Measurements from ENCODE around the gene DCUN1D2.
"Not testable (repeated sequence)": the region's sequence is repeated elsewhere in the genome, so short reads cannot be mapped to it uniquely, and the experiment has no call there.

Gene DCUN1D2

DNA sequence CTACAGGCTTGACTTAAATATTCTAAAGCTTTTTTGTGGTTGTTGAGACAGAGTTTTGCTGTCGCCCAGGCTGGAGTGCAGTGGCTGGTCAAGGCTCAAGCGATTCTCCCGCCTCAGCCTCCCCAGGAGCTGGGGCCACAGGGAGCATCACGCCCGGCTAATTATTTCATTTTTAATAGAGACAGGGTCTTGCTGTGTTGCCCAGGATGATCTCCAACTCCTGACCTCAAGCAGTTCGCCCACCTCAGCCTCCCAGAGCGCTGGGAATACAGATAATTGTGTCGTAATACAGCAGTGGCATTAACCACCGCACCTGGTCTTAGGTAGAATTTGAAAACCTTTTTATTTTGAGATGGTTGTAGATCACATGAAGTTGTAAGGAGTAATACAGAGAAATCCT lies 1.5 kb upstream of the DCUN1D2 start:
- DNase-seq (ENCODE audit: low read depth in 2 of 3, low spot score in 1 of 3), result no peak

DNA sequence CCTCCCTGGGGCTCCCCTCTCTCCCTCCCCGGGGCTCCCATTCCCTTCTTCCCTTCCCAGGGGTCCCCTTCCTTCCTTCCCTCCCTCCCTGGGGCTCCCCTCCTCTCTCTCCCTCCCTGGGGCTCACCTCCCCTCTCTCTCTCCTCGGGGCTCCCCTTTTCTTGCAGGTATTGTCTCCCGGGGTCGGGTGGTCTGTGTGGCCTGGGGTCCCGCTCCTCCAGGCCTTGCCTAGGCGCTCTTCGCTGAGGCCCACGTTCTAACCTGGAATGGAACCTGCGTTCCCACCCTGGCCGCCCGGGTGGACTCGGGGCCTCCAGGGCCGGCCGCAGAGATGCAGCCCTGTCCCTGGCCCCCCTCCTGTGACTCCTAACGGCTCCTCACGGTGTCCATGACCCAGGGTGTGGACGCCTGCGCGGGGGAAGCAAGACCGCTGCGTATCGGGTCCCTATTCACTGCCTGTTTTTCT lies 940 bp upstream of the DCUN1D2 start:
- no peak for DNase-seq (ENCODE audit: low read depth in 2 of 3, low spot score in 1 of 3)

DNA sequence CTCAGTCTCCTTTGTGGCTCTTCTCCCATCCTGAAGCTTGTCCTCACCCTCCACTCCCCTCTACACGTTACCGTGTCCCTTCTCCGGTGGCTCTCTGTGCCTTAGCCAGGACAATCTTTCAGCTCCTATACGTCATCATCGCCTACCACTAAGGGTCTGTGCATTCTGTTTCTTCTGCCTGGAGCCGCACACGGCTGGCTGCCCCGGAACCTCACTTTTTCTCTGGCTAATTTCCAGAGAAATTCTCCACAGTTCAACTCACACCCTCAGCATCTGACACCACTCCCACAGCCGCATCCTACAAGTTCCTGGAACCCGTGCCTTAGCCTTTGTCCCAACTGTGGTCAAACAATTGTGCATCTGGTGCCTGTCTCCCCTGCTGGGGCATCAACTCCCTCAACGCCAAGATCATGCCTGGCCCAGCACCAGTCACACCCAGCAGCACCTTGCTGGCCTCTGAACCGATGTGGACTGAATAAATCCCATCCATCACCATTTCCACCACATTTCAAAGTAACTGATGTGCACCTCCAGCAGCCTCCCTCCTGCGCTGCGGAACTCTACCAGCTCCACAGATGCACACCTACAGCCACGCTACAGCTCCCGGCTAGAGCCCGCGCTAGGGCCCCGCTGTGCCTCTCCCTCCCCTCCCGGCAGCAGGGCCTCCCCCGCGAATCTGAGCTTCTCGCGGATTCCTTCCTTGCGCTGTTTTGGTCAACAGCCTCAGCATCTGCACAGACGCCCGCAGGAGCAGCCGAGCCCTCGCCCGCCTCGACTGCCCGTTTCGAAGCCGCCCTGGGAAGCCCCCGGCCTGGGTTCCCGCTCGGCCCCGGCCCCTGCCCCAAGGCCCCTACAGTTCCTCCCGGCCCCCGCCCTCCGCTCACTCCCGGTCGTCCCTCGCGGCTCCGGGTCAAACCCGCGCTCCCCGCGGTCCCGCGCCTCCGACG lies 689 bp downstream of the DCUN1D2 start:
- DNase-seq (ENCODE audit: low read depth in 2 of 3, low spot score in 1 of 3), result peak in 2 of 3 donors; percentile 21 to 26

- no peak for DNase-seq (ENCODE audit: low read depth in 2 of 3, low spot score in 1 of 3)
Measured at GRCh38 chr13:113489171-113489548, 1.4 kb downstream of the DCUN1D2 start.

DNA sequence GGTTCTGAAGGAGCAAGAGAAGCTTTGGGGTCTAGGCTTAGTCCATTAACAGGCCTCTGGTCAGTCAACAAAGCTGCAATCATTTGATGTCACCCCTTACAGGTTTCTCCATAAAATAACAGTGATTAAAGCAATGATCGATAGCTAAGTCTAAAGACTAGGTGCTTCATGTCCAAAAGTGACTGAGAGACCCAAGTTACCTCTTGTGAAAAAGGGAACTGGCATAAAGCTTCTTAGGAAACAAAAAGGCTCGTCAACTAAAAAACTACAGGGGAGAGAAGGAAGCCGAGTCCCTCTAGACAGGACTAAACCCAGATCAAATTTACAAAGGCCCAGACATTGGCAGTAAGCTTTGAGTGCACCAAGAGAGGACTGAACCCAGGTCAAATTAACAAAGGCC lies 2.2 kb downstream of the DCUN1D2 start:
- no peak for DNase-seq (ENCODE audit: low read depth in 2 of 3, low spot score in 1 of 3)

- no peak for DNase-seq (ENCODE audit: low read depth in 2 of 3, low spot score in 1 of 3)
Measured at GRCh38 chr13:113486698-113487097, 3.8 kb downstream of the DCUN1D2 start.

GRCh38 chr13:113485545-113485944 lies 5.0 kb downstream of the DCUN1D2 start:
- no peak for DNase-seq (ENCODE audit: low read depth in 2 of 3, low spot score in 1 of 3)

DNA sequence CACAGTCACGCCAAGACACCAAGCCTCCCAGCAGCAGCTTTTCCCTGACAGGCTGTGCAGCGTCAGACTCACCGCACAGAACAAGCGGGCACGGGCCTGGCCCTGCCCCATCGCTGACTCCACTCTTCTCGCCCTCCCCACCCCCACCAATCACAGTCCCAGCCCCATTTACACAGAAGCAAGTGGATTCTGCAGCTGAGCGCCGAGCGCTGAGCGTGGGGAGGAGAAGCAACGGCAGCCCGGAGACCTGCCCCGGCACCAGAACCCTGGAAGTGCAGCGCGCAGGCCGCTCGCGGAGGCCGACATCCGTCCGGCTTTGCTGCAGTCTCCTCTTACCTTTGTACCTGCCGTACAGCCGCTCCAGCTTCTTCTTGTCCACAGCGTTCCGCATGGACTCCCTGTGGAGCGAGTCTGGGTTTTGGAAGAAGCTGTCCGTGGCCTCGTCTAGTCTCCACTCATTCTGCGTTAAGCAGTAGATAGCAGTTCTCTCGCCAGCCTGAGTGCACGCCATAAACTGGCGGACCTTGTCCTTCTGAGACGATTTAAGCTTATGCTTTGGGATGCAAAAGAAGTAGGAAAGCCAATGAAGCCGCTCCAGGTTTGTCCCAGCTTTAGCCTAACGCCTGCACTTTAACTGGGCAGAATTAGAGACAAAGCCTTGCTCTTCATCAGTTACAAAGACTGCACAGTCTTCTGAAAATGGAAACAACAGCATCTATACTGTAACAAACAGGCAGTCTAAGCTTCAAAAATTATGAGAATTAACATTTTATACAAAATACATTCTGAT lies 6.8 kb downstream of the DCUN1D2 start:
- DNase-seq (ENCODE audit: low read depth in 2 of 3, low spot score in 1 of 3), result no peak

DNA sequence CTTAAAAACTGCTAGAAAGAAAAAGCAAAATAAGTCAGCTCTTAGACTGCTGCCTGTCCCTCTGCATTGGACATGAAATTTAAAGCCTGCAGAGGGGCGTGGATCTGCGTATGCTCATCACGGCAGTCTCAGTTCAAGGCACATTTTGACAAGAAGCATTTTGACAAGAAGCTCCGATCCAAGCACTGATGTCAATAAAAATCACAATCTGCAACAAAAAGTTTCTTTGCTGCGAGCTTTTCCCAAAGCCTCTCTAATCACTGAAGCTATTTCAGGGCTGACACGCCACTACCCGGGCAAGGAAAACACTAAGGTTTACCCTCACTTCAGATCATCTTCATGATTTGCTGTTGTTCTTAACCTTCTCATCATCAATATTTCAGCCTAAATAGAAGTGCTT lies 7.4 kb downstream of the DCUN1D2 start:
- no peak for DNase-seq (ENCODE audit: low read depth in 2 of 3, low spot score in 1 of 3)

DNA sequence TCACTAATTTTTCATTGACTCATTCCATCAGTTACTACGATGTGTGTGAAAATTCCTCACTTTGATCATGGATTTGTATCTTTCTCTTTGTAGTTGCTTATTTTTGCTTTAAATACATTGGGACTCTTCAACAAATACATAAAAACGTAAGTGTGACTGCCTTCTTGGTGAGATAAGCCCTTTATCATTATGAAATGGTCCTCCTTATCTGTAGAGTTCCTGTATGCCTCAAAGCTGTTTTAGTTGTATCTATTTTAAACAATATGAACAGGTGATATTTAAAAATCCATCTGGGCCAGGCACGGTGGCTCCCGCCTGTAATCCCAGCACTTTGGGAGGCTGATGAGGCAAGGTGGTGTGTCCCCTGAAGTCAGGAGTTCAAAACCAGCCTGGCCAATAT lies 11.3 kb downstream of the DCUN1D2 start:
- DNase-seq (ENCODE audit: low read depth in 2 of 3, low spot score in 1 of 3), result no peak

DNA sequence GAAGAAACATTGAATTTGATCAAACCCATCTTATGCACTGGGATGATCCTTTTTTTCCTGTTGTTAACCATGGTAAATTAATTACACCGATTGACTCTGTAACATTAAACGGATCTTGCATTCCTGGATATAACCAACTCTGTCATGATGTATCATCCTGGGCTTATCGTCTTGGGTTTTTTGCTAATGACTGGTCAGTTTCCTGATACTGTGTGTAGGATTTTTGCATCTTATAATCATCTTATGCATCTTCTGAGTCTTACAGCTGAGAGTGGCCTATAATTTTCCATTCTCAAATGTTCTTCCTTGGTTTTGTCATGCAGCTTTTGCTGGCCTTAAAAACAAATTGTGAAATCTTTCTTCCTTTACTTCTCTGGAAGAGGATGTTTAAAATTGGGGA lies 12.8 kb downstream of the DCUN1D2 start:
- DNase-seq (ENCODE audit: low read depth in 2 of 3, low spot score in 1 of 3), result no peak

- no peak for DNase-seq (ENCODE audit: low read depth in 2 of 3, low spot score in 1 of 3)
Measured at GRCh38 chr13:113476811-113477210, 13.7 kb downstream of the DCUN1D2 start.

DNA sequence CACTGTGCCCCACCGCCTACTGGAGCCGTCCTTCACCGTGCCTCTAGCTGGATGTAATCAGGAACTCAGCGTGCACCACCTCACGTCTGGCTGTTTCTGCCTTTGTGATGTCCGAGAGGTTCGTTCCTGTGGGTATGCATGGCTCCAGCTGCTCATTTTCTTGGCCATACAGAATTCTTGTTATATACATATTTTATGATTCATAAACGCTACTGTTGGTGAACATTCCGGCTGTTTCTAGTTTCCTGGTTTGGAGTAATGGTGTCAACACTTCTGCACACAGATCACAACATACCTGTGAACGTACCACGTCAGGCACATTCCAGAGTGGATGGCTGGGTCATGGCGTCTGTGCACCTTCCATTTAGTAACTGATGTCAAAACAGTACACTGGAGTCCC lies 14.6 kb downstream of the DCUN1D2 start:
- no peak for DNase-seq (ENCODE audit: low read depth in 2 of 3, low spot score in 1 of 3)

GRCh38 chr13:113475280-113475679 lies 15.2 kb downstream of the DCUN1D2 start:
- DNase-seq (ENCODE audit: low read depth in 2 of 3, low spot score in 1 of 3), result no peak

- no peak for DNase-seq (ENCODE audit: low read depth in 2 of 3, low spot score in 1 of 3)
Measured at GRCh38 chr13:113474179-113474578, 16.3 kb downstream of the DCUN1D2 start.

DNA sequence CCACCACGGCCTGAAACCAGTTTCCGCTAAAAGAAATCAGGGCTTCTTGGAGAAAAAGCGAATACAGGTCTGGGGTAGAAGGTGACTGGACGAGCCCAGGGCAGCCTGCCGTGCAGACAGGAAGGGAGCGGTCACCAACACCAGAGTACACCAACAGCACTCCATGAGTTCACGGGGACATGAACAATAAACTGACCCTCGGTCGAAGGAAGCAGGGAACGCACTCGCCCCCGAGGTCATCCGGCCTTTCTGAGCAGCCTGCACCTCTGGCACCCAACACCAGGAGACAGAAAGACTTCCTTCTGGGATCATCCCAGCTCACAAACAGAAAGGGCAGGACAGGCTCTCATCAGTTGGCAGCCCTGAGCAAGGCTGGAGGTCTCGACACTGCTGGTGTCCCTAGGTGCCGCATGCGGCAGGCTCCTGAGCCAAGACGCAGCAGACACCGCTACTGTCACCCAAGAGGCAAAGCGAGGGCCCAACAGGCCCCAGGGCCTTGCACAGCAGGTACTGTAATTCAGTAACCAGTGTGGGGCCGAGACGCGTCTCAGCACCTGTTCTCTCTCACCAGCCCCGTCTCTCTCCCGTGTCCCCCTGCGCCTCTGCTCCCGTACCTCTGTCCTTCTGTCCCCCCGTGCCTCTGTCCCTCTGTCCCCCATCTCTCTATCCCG lies 18.0 kb downstream of the DCUN1D2 start:
- no peak for DNase-seq (ENCODE audit: low read depth in 2 of 3, low spot score in 1 of 3)

- DNase-seq (ENCODE audit: low read depth in 2 of 3, low spot score in 1 of 3), result no peak
Measured at GRCh38 chr13:113471844-113472243, 18.7 kb downstream of the DCUN1D2 start.

DNA sequence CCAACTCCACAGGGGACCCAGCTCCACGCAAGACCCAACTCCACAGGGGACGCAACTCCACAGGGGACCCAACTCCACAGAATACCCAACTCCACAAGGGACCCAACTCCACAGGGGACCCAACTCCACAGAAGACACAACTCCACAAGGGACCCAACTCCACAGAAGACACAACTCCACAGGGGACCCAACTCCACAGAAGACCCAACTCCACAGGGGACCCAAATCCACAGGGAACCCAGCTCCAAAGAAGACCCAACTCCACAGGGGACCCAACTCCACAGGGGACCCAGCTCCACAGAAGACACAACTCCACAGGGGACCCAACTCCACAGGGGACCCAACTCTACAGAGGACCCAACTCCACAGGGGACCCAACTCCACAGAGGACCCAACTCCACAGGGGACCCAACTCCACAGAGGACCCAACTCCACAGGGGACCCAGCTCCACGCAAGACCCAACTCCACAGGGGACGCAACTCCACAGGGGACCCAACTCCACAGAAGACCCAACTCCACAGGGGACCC lies 19.8 kb downstream of the DCUN1D2 start:
- DNase-seq (ENCODE audit: low read depth in 2 of 3, low spot score in 1 of 3), result not testable (repeated sequence)

- no peak for DNase-seq (ENCODE audit: low read depth in 2 of 3, low spot score in 1 of 3)
Measured at GRCh38 chr13:113470073-113470472, 20.4 kb downstream of the DCUN1D2 start.

- no peak for DNase-seq (ENCODE audit: low read depth in 2 of 3, low spot score in 1 of 3)
Measured at GRCh38 chr13:113469582-113469981, 20.9 kb downstream of the DCUN1D2 start.

DNA sequence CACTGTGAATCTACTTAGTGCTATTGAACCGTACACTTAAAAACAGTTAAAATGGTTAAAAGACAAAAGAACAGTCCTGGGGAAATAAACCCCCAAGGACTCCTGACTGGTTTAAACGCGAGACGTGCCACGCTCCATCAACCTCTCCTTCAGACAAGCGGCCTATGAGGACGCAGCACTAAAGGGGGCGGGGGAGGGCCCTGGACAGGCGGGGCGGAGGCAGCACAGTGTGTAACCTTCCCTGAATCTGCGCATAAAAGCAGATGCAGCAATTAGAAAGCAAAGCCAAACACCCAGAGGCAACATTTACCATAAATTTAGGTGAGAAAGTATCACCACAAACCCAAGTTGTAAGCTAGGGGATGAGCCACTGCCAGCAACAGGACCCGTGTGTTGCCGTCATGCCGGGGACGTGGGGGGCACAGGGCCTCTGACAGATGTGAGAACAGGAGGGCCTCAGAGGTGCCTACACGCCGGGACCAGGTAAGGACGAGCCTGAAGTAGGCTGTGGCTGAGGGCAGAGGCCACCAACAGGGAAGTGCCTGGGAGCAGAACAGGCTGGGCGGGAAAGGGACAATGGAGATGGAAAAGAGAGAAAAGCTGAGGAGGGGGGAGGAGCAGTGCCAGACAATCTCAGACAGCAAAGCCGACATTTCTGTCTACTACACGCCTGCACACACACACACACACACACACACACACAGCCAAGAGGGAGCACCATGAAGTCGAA lies 21.9 kb downstream of the DCUN1D2 start:
- no peak for DNase-seq (ENCODE audit: low read depth in 2 of 3, low spot score in 1 of 3)

All from stimulated activated CD4-positive, alpha-beta T cell treated with anti-CD3 and anti-CD28 coated beads, Interleukin-12 subunit alpha, Interleukin-12 subunit beta, amount 100 ng/mL, for 48 hours (primary cell).